Neural cell (in vitro differentiated cells): ENCODE results near the gene DCLK3.

ENCODE experiments used
- CTCF ChIP-seq: fragments of 450-650 bp; IDR thresholded peaks from 2 replicates; pipeline ENCODE4 v1.5.1; 2014; ENCODE audit warnings: antibody characterized with exemption, mild to moderate bottlenecking, moderate library complexity; ENCODE audit not compliant: poor library complexity, severe bottlenecking
- EP300 ChIP-seq: fragments of 450-650 bp; conservative IDR thresholded peaks from 2 replicates; pipeline ENCODE4 v1.6.1; 2014; ENCODE audit warnings: antibody characterized with exemption, mild to moderate bottlenecking, moderate library complexity; ENCODE audit not compliant: poor library complexity, severe bottlenecking
- EZH2 ChIP-seq: fragments of 200-600, 300-800 bp; shearing (Covaris generic), sonication (generic); IDR thresholded peaks from 2 replicates; pipeline ENCODE4 v1.6.1; 2014; ENCODE audit warnings: antibody characterized with exemption, low read length, borderline replicate concordance, mild to moderate bottlenecking; ENCODE audit not compliant: insufficient read depth, poor library complexity, severe bottlenecking
- POLR2AphosphoS5 ChIP-seq: IDR thresholded peaks from 2 replicates; pipeline ENCODE4 v1.6.1; 2012

DNA sequence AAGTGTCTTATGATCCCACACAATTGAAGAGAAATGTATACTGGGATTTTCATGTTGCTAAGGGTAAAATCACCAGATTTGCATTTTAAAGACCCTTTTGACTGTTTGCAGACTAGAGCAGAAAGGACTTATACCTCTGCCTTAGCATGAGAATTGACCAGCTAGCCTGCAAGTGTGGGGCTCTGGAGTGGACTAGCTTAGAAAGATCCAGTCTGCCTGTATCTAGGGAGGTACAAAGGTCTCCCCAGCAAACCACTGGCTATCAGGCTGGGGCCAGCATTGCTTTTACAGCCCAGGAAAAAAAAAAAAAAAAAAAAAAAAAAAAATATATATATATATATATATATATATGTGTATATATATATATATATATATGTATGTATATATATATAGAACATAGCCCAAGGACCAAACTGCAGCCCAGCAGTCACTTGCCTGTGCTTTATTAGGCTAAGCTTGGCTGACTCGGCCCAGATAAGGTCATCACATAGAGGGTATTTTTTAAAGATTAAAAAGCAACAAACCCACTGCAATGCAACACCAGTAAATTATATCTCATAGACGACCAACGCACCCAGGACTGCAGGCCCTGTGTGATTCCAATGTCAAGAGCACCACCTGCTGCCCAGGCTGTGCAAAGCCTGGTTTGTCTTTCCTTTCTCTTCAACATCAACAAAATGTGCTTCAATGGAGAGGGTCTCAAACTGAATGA lies 63.7 kb downstream of the DCLK3 start:
- peak; percentile 90 for TF ChIP-seq CTCF
- no peak for TF ChIP-seq EZH2
- TF ChIP-seq EP300, result no peak
- TF ChIP-seq POLR2AphosphoS5, result no peak
